Activated gamma-delta T cell (primary cell): ENCODE results near the gene XRRA1.
"Not testable (repeated sequence)": the region's sequence is repeated elsewhere in the genome, so short reads cannot be mapped to it uniquely, and the experiment has no call there.

ENCODE experiments used
- DNase-seq: peaks from one replicate; lab custom pipeline; 2025; lab: John Stamatoyannopoulos, UW

XRRA1 gene

DNA sequence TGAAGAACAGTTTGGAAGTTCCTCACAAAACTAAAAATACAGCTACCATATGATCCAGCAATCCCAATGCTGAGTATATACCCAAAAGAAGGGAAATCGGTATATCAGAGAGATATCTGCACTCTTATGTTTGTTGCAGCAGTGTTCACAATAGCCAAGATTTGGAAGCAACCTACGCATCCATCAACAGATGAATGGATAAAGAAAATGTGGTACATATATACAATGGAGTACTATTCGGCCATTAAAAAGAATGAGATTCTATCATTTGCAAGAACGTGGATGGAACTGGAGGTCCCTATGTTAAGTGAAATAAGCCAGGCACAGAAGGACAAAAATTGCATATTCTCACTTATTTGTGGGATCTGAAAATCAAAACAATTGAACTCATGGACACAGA is 46.5 kb downstream of the XRRA1 start:
- DNase-seq = no peak

GRCh38 chr11:74896311-74896710 is 52.6 kb downstream of the XRRA1 start:
- DNase-seq = no peak

- no peak for DNase-seq
These were observed 53.4 kb downstream of the XRRA1 start for GRCh38 chr11:74895340-74896116.

DNA sequence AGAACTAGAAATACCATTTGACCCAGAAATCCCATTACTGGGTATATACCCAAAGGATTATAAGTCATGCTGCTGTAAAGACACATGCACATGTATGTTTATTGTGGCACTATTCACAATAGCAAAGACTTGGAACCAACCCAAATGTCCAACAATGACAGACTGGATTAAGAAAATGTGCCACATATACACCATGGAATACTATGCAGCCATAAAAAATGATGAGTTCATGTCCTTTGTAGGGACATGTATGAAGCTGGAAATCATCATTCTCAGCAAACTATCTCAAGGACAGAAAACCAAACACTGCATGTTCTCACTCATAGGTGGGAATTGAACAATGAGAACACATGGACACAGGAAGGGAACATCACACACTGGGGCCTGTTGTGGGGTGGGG is 55.9 kb downstream of the XRRA1 start:
- DNase-seq = not testable (repeated sequence)

DNA sequence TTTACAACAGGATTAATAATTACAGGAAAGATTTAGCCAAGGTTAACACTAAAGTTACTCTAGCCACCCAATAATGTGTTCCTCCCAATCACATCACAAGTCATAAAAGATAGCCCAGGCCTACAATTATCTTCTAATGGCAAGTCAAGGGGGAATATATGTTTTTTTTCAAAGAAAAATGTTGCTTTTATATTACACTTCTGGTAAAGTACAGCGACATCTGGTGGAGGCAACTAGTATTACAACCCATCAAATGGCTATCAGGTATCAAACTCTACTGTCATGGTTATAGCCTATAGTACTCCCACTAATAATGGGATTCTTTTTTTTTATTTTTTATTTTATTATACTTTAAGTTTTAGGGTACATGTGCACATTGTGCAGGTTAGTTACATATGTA is 71.8 kb downstream of the XRRA1 start:
- no peak for DNase-seq

DNA sequence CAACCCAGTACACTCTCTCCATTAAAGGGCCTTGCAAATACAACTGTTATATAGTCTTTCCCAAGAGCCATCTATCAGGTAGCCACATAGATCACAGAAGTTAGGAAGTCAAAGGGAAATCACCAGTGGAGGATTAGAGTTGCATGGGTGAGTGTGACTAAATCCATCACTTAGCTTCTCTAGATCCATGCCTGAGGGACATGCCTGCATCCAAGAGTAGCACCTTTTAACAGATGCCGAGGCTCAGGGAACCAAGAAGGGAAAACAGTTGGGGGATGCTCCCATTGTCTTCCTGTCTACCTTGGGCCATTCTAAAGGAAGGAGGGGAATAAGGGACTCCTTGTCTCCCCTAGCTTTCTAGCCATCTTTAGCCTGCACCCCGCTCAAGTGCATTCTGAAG is 77.9 kb downstream of the XRRA1 start:
- no peak for DNase-seq

- no peak for DNase-seq
These were observed 78.4 kb downstream of the XRRA1 start for GRCh38 chr11:74870485-74870884.

GRCh38 chr11:74866557-74866956 is 82.3 kb downstream of the XRRA1 start:
- DNase-seq = no peak

DNA sequence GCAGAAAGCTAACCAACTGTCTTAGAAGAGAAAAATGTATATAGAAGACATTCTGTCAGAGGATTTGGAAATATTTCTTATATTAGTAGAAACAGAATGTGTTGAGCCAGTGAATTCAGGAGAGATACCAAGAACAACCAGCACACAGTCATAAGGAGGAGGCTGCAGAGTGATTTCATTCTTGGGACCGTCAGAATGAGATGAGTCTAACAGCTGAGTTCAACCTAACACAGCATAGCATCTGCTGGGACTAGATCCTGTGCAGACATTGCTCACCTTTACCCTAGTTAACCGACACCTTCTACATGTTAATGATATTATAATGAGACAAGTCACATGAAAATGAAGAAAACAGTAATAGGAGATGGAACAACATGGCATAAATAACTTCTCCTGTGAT is 85.5 kb downstream of the XRRA1 start:
- no peak for DNase-seq

- no peak for DNase-seq
These were observed 88.1 kb downstream of the XRRA1 start for GRCh38 chr11:74860743-74861142.

DNA sequence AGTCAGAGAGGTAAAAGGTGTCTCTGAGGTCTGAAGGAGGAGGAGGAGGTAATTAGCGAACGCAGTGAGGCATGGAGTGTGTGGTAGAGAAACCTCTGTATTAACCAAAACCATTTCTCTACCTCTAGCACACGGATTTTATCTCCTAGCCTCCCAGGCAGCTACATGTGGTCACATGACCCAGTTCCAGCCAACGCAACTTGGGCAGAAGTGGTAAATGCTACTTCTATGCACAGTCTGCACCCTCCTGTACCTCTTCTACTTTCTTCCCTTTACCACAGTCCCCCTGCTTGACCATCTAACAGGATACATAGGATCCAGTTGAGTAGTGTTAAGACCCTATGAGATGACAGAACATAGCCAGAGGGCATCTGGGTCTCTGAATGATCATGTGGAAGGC is 95.7 kb downstream of the XRRA1 start:
- no peak for DNase-seq

GRCh38 chr11:74849525-74850391 is 99.1 kb downstream of the XRRA1 start:
- DNase-seq = no peak

GRCh38 chr11:74847895-74848294 is 101.0 kb downstream of the XRRA1 start:
- no peak for DNase-seq

- no peak for DNase-seq
These were observed 101.5 kb downstream of the XRRA1 start for GRCh38 chr11:74847395-74847794.

GRCh38 chr11:74846770-74847169 is 102.1 kb downstream of the XRRA1 start:
- DNase-seq = no peak

- no peak for DNase-seq
These were observed 102.8 kb downstream of the XRRA1 start for GRCh38 chr11:74845978-74846517.

GRCh38 chr11:74844865-74845264 is 104.0 kb downstream of the XRRA1 start:
- DNase-seq = no peak

- DNase-seq = no peak
These were observed 104.8 kb downstream of the XRRA1 start for GRCh38 chr11:74844072-74844471.

DNA sequence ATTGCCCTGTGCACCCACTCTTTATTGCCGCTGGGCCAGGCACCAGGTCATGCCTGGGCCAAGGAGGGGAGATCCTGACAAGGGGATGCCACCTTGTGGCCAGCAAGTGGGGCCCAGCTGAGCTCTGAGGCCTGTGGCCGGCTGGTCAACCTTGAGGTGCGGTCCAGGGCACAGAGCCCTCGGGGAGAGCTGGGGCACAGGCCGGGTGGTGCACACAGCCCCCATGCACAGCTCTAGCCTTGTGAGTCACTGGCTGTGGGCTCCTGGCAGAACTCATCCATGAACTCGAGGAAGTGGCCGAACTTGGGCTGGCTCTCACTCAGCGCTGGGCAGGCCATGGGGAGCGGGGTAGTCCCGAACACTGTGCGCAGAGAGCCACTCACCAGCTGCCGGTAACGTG is 105.9 kb downstream of the XRRA1 start:
- DNase-seq = no peak

GRCh38 chr11:74840486-74840885 is 108.4 kb downstream of the XRRA1 start:
- DNase-seq = no peak

- no peak for DNase-seq
These were observed 108.9 kb downstream of the XRRA1 start for GRCh38 chr11:74839971-74840370.

DNA sequence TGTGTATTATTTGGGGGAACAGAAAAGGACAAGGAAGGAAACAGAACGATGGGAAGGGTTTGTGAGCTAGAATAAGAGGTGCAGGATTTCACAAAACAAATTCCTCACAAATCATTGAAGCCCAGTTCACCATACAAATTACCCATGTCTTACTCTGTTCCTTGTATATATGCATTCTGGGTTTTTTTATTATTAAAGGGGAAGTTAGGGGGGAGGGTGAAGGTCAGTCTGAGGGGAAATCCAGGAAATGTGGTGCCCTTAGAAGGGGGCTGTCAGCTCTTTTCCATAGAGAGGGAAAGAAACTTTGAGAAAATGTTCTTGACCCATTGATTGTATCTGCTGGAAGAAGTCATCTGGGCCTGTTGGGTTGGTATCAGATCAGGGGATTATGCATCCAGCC is 109.4 kb downstream of the XRRA1 start:
- no peak for DNase-seq

DNA sequence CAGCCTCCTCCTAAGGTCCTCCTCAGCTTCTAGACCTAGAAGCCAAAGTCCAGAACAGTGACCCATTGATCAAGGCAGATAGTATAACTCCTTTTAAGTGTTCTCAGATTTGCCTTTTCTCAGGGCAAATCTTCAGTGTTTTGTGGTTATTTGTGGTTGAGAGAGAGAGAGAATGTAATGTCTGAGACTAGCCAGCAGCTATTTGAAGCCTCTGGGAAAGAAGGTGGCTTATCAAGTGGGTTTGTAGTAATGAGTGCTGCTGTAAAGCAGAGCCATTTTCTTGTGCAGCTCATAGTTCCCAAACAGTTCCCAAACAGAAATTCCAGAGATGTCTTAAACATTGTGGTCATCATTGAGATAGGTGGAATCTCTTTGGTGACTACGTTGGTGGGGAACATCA is 110.7 kb downstream of the XRRA1 start:
- no peak for DNase-seq
